T-helper 2 cell treated with Interferon-gamma antibody and Interleukin-4, amounts not matched to agents 5 μg/mL and 100 μg/mL, for 36 hours (primary cell): ENCODE measurements around the gene ZNF689.

Source experiments
- DNase-seq: peaks from one replicate; pipeline ENCODE4 v3.0.0; 2021; ENCODE audit warnings: low spot score
- H3K27ac Mint-ChIP-seq: one replicate; pipeline ENCODE4 v1.8.0; 2021; ENCODE audit warnings: mild to moderate bottlenecking, mixed read lengths
- H3K27me3 Mint-ChIP-seq: one replicate; pipeline ENCODE4 v1.8.0; 2021; ENCODE audit warnings: low read depth, mixed read lengths
- H3K36me3 Mint-ChIP-seq: one replicate; pipeline ENCODE4 v1.8.0; 2021; ENCODE audit warnings: low read depth, mixed read lengths
- H3K4me1 Mint-ChIP-seq: one replicate; pipeline ENCODE4 v1.8.0; 2021; ENCODE audit warnings: low read depth, mixed read lengths
- H3K4me3 Mint-ChIP-seq: one replicate; pipeline ENCODE4 v1.8.0; 2022; ENCODE audit warnings: mild to moderate bottlenecking, moderate library complexity, mixed read lengths
- H3K9me3 Mint-ChIP-seq: one replicate; pipeline ENCODE4 v1.8.0; 2021; ENCODE audit warnings: mixed read lengths

The ZNF689 gene

DNA sequence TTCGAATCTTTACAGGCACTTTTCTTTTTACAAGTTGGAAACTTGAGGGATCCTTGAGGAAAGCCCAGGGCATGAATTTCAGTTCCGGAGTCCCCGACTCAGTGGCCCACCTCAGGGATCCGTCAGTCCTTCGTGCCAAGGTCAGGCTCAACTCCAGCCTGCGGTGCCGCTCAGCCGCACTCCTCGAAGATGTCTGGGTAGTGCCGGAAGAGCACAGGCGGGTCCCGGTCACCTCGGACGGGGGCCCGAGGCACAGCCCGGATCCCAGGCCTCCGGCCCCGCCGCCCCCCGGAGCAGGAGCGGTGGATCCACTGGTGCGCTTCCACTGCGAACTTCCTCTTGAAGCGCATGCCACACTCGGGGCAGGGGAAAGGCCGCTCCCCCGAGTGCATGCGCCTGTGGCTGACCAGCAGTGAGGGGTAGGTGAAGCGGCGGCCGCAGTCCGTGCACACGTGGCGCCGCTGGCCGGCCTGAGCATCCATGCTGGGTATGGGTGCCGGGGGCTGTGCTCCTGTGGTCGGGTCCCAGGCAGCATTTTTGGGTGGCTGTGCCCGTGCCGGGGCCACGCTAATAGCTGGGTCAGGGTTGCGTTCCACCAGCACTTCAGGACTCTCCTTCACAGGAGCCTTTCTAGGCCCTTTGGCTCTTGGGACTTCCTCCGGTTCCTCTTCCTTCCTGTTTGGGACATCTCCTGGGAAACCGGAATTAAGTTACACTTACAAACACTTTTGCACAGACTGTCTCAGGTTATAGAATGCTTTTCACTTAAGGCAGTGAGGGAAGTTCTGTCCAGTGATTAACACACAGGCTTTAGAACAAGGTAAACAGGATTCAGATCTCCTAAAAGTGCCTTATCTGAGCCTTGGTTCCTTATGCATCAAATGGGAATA lies 40.2 kb downstream of the ZNF689 start:
- Mint-ChIP-seq H3K9me3 (no peaks in the 10 kb centered on the region), H3K4me1 (peaks cover 44% of the 10 kb centered on the region), H3K36me3 (peaks cover 8% of the 10 kb centered on the region), H3K27ac (peak overlapping the region; percentile 15), H3K4me3 (peak overlapping the region; percentile 89), H3K27me3 (no peaks in the 10 kb centered on the region)
- no peak for DNase-seq

DNA sequence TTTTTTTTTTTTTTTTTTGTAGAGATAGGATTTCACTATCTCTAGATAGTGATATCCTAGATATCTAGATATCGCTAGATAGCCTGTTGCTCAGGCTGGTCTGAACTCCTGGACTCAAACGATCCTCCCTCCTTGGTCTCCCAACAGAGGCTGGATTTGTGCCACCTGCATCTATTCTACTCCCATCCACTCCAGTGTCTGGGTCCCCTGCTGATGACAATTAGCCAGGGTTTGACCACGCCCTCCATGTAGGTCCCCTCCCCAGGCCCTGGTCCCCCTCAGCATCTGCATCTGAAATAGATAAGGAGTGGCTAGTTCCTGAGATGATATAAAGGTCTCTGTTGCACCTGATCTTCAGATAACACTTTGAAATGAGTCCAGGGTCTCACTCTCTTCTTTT lies 40.9 kb downstream of the ZNF689 start:
- DNase-seq: no peak
- Mint-ChIP-seq H3K36me3 (peaks cover 4% of the 10 kb centered on the region), H3K27me3 (no peaks in the 10 kb centered on the region), H3K9me3 (no peaks in the 10 kb centered on the region), H3K4me3 (peak overlapping the region; percentile 12), H3K4me1 (peaks cover 40% of the 10 kb centered on the region), H3K27ac (peak overlapping the region; percentile 85)

DNA sequence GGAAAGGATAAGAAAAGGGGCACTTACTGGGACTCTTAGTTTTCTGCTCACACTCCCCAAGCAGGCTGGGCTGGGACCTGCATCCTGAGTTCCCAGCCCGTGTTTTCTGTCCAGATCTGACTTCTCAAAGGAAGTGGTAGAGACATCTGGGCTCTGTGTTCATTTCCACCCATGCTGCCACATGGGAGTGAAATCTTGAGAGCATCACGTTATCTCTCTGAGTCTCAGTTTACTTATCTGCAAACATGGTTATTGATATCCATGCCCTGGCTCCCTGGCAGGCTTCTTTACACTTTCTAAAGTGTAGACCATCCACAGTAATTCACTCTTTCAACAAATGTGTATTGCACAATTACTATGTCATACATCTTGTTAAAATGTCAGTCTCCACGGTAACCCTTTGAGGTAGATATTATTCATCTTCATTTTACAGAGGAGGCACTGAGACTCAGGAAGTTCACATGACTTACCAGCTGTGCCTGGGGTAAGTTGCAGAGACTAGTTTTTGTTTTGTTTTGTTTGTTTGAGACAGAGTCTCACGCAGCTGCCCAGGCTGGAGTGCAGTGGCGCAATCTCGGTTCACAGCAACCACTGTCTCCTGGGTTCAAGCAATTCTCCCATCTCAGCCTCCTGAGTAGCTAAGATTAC lies 42.1 kb downstream of the ZNF689 start:
- Mint-ChIP-seq H3K27me3 (no peaks in the 10 kb centered on the region), H3K4me3 (peak overlapping the region; percentile 76), H3K27ac (peak overlapping the region; percentile 93), H3K36me3 (peaks cover 4% of the 10 kb centered on the region), H3K9me3 (no peaks in the 10 kb centered on the region), H3K4me1 (peaks cover 35% of the 10 kb centered on the region)
- DNase-seq: peak; percentile 61

DNA sequence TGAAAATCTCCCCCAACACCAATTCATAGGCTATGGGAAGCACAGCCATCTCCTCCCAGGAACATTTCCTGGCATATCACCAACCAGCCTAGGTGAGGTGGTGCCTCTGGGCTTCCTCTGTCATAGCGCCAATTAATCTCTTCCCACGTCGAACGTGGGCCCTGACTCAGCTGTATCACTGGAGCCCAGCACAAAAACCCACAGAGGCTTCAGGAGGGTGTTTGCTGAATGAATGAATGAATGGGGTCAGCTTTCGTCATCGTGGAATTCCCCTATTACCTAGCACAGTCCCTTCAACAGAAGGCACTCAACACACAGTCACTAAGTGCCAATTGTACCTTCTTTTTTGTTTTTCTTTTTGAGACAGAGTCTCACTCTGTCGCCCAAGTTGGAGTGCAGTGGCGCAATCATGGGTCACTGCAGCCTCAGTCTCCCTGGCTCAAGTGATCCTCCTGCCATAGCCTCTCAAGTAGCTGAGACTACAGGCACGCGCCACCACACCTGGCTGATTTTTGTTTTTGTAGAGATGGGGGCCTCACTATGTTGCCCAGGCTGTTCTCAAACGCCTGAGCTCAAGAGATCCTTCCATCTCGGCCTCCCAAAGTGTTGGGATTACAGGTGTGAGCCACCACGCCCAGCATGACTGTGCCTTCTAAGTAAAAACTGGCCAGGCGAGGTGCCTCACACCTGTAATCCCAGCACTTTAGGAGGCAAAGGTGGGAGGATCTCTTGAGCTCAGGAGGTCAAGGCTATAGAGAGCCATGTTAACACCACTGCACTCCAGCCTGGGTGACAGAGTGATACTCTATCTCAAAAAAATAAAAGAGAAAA lies 42.8 kb downstream of the ZNF689 start:
- H3K27me3 Mint-ChIP-seq: no peaks in the 10 kb centered on the region
- peaks cover 33% of the 10 kb centered on the region for H3K4me1 Mint-ChIP-seq
- H3K36me3 Mint-ChIP-seq: peaks cover 4% of the 10 kb centered on the region
- peak overlapping the region; percentile 76 for H3K4me3 Mint-ChIP-seq
- H3K9me3 Mint-ChIP-seq: no peaks in the 10 kb centered on the region
- H3K27ac Mint-ChIP-seq: peak overlapping the region; percentile 93
- DNase-seq: peak; percentile 63

DNA sequence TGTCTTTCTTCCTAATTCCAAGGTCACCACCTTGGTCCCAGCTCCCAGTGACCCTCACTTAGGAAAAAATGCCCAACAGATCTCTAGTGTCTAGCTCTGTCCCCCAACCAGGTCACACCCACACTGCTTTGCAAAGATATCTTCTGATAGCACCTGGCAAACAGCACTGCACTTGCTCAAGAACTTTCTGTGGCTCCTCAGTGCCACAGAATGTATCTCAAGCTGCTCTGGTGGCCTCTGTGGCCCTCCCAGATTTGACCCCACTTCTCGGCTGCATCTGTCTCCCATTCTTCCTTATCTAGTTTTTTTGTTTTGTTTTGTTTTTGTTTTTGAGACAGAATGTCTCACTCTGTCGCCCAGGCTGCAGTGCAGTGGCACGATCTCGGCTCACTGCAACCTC lies 43.7 kb downstream of the ZNF689 start:
- Mint-ChIP-seq H3K27me3 (no peaks in the 10 kb centered on the region), H3K9me3 (no peaks in the 10 kb centered on the region), H3K36me3 (no peaks in the 10 kb centered on the region), H3K27ac (no peak overlapping the region), H3K4me3 (no peak overlapping the region), H3K4me1 (peaks cover 31% of the 10 kb centered on the region)
- no peak for DNase-seq

DNA sequence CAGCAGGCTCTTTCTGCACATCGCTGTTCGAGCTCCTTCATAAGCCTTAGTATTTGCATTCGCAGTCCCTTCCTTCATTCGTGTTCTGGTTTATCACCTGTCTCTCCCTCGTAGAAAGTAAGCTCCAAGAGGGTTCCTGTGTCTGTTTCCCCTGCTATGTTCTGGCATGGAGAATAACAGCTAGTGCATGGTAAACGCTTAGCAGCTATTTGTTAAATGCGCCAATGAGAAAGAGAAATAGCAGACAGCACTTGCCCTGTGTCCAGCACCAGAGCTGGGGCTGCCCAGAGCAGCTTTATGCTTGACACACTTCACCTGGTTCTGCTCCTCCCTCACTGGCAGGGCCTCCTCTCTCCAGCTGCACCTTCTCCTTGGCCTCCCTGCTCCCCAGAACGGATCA lies 44.2 kb downstream of the ZNF689 start:
- Mint-ChIP-seq H3K4me1 (peaks cover 36% of the 10 kb centered on the region), H3K27me3 (no peaks in the 10 kb centered on the region), H3K27ac (no peak overlapping the region), H3K4me3 (no peak overlapping the region), H3K9me3 (no peaks in the 10 kb centered on the region), H3K36me3 (no peaks in the 10 kb centered on the region)
- DNase-seq: no peak

DNA sequence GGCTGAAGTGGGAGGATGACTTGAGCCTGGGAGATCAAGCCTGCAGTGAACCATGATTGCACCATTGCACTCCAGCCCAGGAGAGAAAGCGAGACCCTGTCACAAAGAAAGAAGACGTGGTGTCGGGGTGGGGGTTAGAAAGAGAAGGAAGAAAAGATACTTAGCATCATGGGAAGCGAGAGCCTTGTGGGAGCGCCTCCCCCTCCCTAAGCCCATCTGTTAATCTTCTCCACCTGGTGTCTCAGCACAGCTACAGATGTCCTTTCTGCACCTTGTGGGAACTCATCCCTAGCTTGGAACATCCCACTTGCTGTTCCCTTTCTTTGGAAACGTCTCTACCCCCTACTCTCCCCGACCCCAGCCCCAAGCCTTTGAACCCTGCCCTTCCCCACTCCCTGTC lies 44.7 kb downstream of the ZNF689 start:
- Mint-ChIP-seq H3K9me3 (no peaks in the 10 kb centered on the region), H3K27ac (no peak overlapping the region), H3K4me1 (peaks cover 35% of the 10 kb centered on the region), H3K4me3 (no peak overlapping the region), H3K27me3 (no peaks in the 10 kb centered on the region), H3K36me3 (no peaks in the 10 kb centered on the region)
- DNase-seq: no peak

DNA sequence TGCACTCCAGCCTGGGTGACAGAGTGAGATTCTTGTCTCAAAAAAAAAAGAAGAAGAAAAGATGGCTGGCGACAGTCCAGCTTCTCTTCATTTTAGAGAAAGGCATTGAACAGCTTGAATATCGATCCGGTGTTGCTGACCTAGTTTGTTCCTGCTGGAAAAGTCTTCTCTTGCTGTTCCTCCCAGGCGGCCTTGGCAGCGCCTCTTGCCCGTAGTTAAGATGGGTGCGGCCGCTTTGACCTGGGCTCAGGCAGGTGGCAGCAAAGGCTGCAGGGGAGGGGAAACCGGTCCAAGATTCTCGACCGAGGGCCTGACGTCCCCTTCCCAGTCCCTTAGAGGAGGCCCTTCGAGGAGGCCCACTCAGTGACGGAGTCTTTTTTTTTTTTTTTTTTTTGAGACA lies 48.2 kb downstream of the ZNF689 start:
- Mint-ChIP-seq H3K9me3 (no peaks in the 10 kb centered on the region), H3K4me3 (peak overlapping the region; percentile 83), H3K27me3 (no peaks in the 10 kb centered on the region), H3K36me3 (no peaks in the 10 kb centered on the region), H3K4me1 (peaks cover 27% of the 10 kb centered on the region), H3K27ac (peak overlapping the region; percentile 82)
- DNase-seq: no peak

DNA sequence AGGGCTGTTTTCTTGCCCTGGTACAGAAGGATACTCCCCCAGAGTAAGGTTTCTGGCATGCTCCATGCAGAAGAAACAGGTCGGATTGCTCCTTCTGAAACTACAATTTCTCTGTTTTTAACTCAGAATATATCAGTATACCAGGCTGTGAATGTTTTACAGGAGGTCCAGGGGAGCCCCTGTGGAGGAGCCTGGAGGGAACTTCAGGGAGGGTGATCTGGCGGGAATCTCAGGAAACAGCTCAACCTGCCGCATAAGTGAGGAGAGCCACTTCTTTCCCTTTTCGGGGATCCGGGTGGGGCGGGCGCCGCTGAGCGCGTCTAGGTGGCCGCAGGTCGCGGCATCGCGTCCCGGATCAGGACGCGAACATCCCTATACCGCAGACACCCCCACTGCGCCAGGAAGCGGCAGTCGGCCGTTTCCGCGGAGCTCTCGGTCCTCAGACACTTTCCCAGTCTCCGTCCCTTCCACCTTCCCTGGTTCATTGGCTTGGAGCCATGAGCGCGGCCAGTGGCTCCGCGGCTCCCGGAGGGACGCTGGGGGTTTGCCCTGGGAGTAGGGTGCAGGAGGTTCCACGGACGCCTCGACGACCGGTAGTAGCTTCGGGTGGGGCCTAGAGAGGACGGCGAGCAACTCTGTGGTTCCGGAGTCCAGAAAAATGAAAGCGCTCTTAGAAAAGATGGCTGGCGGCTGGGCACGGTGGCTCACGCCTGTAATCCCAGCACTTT lies 48.9 kb downstream of the ZNF689 start:
- no peaks in the 10 kb centered on the region for H3K9me3 Mint-ChIP-seq
- H3K4me1 Mint-ChIP-seq: peaks cover 22% of the 10 kb centered on the region
- H3K27ac Mint-ChIP-seq: peak overlapping the region; percentile 82
- peak overlapping the region; percentile 83 for H3K4me3 Mint-ChIP-seq
- H3K27me3 Mint-ChIP-seq: no peaks in the 10 kb centered on the region
- peaks cover 2% of the 10 kb centered on the region for H3K36me3 Mint-ChIP-seq
- DNase-seq: peak; percentile 27

DNA sequence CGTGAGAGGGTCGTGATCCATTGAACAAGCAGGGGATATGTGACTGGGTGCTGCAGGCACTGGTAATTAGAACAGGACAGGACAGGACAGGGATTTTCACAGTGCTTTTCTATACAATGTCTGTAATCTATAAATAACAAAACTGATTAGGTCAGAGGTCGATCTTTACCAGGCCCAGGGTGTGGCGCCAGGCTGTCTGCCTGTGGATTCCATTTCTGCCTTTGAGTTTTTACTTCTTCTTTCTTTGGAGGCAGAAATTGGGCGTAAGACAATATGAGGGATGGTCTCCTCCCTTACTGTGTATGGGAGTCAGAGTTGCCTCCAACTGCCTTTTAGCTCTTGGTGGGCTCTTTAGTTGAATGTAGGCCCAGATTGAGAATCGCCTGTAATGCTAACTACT lies 50.5 kb downstream of the ZNF689 start:
- no peaks in the 10 kb centered on the region for H3K27me3 Mint-ChIP-seq
- DNase-seq: no peak
- peak overlapping the region; percentile 87 for H3K27ac Mint-ChIP-seq
- peak overlapping the region; percentile 69 for H3K4me3 Mint-ChIP-seq
- H3K9me3 Mint-ChIP-seq: no peaks in the 10 kb centered on the region
- H3K36me3 Mint-ChIP-seq: peaks cover 8% of the 10 kb centered on the region
- H3K4me1 Mint-ChIP-seq: peaks cover 23% of the 10 kb centered on the region

DNA sequence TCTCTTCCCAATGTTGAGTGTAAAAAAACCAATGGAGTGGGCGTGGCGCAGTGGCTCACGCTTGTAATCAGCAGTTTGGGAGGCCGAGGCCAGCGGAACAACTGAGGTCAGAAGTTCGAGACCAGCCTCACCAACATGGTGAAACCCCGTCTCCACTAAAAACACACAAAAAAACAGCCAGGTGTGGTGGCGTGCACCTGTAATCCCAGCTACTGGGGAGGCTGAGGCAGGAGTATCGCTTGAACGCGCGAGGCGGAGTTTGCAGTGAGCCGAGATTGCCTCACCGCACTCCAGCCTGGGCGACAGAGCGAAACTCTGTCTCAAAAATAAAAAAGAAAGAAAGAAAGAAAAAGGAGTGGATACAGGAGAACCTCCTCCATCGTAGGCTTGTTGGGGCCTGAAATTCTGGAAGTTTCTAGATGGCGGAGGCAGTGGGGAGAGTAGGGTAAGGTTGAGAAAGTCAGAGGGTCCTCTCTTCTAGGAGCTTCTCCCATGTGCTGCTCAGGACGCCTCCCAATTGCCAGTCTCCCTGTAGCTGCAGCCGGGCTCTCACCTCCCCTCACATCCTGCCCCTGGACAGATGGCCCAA lies 51.3 kb downstream of the ZNF689 start:
- peaks cover 15% of the 10 kb centered on the region for H3K36me3 Mint-ChIP-seq

DNA sequence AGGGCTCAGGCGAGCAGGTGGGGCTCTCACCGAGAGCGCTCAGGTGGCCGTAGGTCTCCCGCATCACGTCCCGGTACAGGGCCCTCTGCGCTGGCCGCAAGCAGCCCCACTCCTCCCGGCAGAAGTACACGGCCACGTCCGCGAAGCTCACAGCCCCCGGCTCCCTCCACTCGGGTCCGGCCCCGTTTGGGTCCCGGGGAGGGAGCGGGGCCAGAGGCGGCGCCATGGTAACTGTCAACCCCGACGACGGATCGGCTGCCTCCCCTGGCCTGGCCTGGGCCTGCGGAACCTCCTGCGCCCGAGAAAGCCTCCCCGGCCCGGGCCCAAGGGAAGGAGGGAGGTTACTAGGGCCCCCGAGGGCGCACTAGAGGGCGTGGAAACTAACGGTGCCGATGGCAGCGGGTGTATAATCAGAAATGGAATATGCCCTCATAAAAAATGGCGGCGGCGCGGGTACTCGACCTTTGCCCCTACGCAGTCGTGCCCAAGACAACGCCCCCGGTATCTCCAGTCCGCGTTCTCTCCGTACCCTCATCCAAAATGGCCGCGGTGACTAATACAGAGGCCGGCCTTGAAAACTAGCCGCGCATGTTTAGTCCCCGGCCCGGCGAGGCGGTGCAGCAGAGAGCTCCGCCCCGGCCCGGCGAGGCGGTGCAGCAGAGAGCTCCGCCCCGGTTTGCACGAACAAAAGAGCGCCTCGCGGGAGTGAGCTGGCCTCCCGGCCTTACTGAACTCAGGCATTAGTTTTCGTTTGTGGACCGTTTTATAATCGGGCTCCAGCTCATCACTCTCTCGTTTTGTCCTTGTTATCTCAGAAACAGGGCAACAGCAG lies 52.0 kb downstream of the ZNF689 start, which contains the start of gene ZNF764:
TSS of gene ZNF764 (minus strand) at position 418 of the 832 bp plus-strand sequence. CDS start at position 226, 192 bp downstream.
- Mint-ChIP-seq H3K9me3 (no peaks in the 10 kb centered on the region), H3K4me3 (peak within 1 kb of the TSS; percentile 86), H3K36me3 (peaks cover 22% of the 10 kb centered on the region), H3K27me3 (no peaks in the 10 kb centered on the region), H3K27ac (peak within 1 kb of the TSS; percentile 87), H3K4me1 (peaks cover 37% of the 10 kb centered on the region)
- peak; percentile 98 for DNase-seq

More for the DNA sequence above, 51.3 kb downstream of the ZNF689 start:
- peaks cover 30% of the 10 kb centered on the region for H3K4me1 Mint-ChIP-seq
- DNase-seq: no peak
- H3K27ac Mint-ChIP-seq: peak overlapping the region; percentile 87
- no peaks in the 10 kb centered on the region for H3K27me3 Mint-ChIP-seq
- H3K4me3 Mint-ChIP-seq: peak overlapping the region; percentile 86
- H3K9me3 Mint-ChIP-seq: no peaks in the 10 kb centered on the region
